Immature natural killer cell (primary cell): ENCODE results near the gene DNAJB12. TPM values are rescaled to one million over a fixed set of nuclear protein-coding genes. Genes with fewer than 3 reads are reported as not detected.
A peak's percentile ranks its signal among the peaks of the same experiment; 100 is the strongest.

Experiments used
- DNase-seq, 3 donors: peaks; one replicate each; pipeline ENCODE4 v3.0.0; 2022; ENCODE audit warnings: mixed read lengths in 1 of 3
- H3K27ac Mint-ChIP-seq, 6 donors: one replicate each; pipeline ENCODE4 v1.8.0; 2020; ENCODE audit warnings: mixed read lengths in 6 of 6, mild to moderate bottlenecking in 5 of 6, inconsistent platforms in 4 of 6, moderate library complexity in 3 of 6
- H3K27me3 Mint-ChIP-seq, 3 donors: one replicate each; pipeline ENCODE4 v1.8.0; 2020 to 2021; ENCODE audit warnings: low read depth in 3 of 3, mild to moderate bottlenecking in 3 of 3, mixed read lengths in 3 of 3, moderate library complexity in 3 of 3, inconsistent platforms in 1 of 3
- H3K36me3 Mint-ChIP-seq, 3 donors: one replicate each; pipeline ENCODE4 v1.8.0; 2020; ENCODE audit warnings: mixed read lengths in 3 of 3, inconsistent platforms in 2 of 3, mild to moderate bottlenecking in 2 of 3
- H3K4me1 Mint-ChIP-seq, 2 donors: one replicate each; pipeline ENCODE4 v1.8.0; 2020; ENCODE audit warnings: inconsistent platforms in 2 of 2, mild to moderate bottlenecking in 2 of 2, mixed read lengths in 2 of 2, moderate library complexity in 1 of 2
- H3K4me3 Mint-ChIP-seq, 5 donors: one replicate each; pipeline ENCODE4 v1.8.0; 2020; ENCODE audit warnings: mild to moderate bottlenecking in 5 of 5, mixed read lengths in 5 of 5, inconsistent platforms in 3 of 5, moderate library complexity in 3 of 5
- H3K9me3 Mint-ChIP-seq, 6 donors: one replicate each; pipeline ENCODE4 v1.8.0; 2020; ENCODE audit warnings: mild to moderate bottlenecking in 6 of 6, mixed read lengths in 6 of 6, inconsistent platforms in 4 of 6, moderate library complexity in 3 of 6
- polyA plus RNA-seq, 3 donors: library from polyadenylated mRNA; unstranded; fragments of 300-500 nt; fragmentation: Illumina TruSeq; gene quantifications; one replicate each; pipeline ENCODE4 v1.2.3, GENCODE V29; 2021

The DNAJB12 gene
- polyA plus RNA-seq, 3 donors from 2014 or later = 12.2 to 32.0 (median 12.4) TPM

- Mint-ChIP-seq H3K36me3 (peaks cover 9 to 27% (median 24%) of the 10 kb centered on the region in 3 donors), H3K9me3 (no peaks in the 10 kb centered on the region), H3K27ac (peak overlapping the region; percentile 82 to 93 (median 88)), H3K4me3 (peak overlapping the region; percentile 64 to 78 (median 71)), H3K4me1 (peaks cover 27 to 29% of the 10 kb centered on the region in 2 donors), H3K27me3 (peaks cover 9 to 18% (median 16%) of the 10 kb centered on the region in 3 donors)
- peak; percentile 87 to 90 (median 88) for DNase-seq
Measured at GRCh38 chr10:72370201-72370722, 15.5 kb upstream of the DNAJB12 start.

DNA sequence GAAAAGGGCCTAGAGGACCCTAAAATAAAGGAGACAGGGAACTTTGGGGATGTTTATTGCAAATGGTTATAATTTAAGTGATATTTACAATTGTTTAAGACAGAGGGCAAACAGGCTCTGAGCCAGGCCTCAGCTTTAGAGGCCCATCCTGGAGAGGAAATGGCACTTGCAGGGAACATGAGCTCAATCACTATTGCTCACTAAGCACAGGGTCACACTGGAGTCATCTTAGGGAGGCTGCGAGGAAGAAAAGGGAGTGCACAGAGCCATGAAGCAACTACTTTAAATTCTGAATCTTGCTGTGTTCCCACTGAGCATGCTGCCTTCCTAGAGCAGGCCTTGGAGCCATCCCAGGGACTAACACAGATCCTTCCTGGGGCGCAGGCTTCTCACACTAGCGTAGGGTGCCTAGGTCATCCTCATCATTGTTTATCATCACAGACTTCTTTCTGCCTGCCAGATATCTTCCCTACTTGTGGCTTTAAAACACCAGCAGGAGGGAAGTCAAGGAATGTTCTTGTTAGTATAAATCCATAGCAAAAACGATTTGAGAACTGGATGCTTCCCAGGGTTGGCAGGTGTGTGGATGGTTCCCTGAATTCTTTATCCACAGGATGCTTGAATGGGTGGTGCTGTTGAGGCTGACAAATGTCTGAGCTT, 12.7 kb upstream of the DNAJB12 start:
- Mint-ChIP-seq H3K9me3 (no peaks in the 10 kb centered on the region), H3K36me3 (peaks cover 9 to 22% (median 10%) of the 10 kb centered on the region in 3 donors), H3K4me1 (peaks cover 37 to 42% of the 10 kb centered on the region in 2 donors), H3K27me3 (peaks cover 12 to 21% (median 16%) of the 10 kb centered on the region in 3 donors), H3K27ac (no peak overlapping the region), H3K4me3 (no peak overlapping the region)
- no peak for DNase-seq

- no peak for DNase-seq
- Mint-ChIP-seq H3K27ac (no peak overlapping the region), H3K4me3 (peak overlapping the region in 1 of 5 donors; percentile 44), H3K36me3 (peaks cover 9 to 22% (median 10%) of the 10 kb centered on the region in 3 donors), H3K9me3 (no peaks in the 10 kb centered on the region), H3K4me1 (peaks cover 32 to 37% of the 10 kb centered on the region in 2 donors), H3K27me3 (peaks cover 7 to 23% (median 13%) of the 10 kb centered on the region in 3 donors)
Measured at GRCh38 chr10:72365106-72365895, 10.6 kb upstream of the DNAJB12 start.

- Mint-ChIP-seq H3K4me3 (peak overlapping the region in 3 of 5 donors; percentile 39 to 63 (median 50)), H3K4me1 (peaks cover 22 to 27% of the 10 kb centered on the region in 2 donors), H3K9me3 (no peaks in the 10 kb centered on the region), H3K27me3 (peaks cover 3 to 17% (median 8%) of the 10 kb centered on the region in 3 donors), H3K27ac (peak overlapping the region in 4 of 6 donors; percentile 5 to 78 (median 49)), H3K36me3 (peaks cover 9 to 22% (median 10%) of the 10 kb centered on the region in 3 donors)
- DNase-seq = peak; percentile 81 to 85 (median 82)
Measured at GRCh38 chr10:72364239-72364777, 9.6 kb upstream of the DNAJB12 start.

DNA sequence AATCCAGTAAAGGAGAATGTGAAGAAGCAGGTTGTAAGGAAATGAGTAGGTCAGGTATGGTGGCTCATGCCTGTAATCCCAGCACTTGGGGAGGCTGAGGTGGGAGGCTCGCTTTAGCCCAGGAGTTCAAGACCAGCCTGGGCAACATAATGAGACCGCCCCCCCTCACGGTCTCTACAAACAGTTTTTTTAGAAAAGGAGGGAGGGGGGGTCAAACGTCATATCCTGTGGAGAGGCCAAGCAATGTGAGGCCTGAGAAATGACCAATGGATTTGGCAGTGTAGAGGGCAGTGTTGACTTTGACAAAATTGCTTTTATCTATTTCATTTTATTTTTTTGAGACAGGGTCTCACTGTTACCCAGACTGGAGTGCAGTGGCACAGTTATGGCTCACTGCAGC, 2.3 kb upstream of the DNAJB12 start:
- Mint-ChIP-seq H3K4me3 (no peak overlapping the region), H3K9me3 (peaks cover 0 to 1% (median 0%) of the 10 kb centered on the region in 6 donors), H3K36me3 (peaks cover 0 to 5% (median 5%) of the 10 kb centered on the region in 3 donors), H3K27me3 (peaks cover 5 to 18% (median 9%) of the 10 kb centered on the region in 3 donors), H3K4me1 (peaks cover 32 to 39% of the 10 kb centered on the region in 2 donors), H3K27ac (peak overlapping the region in 2 of 6 donors; percentile 26 to 58)
- DNase-seq = no peak

- peak overlapping the region in 5 of 6 donors; percentile 9 to 70 (median 15) for H3K27ac Mint-ChIP-seq
- H3K27me3 Mint-ChIP-seq = peaks cover 7 to 14% (median 9%) of the 10 kb centered on the region in 3 donors
- H3K4me3 Mint-ChIP-seq = peak overlapping the region; percentile 45 to 97 (median 64)
- H3K4me1 Mint-ChIP-seq = peaks cover 39 to 48% of the 10 kb centered on the region in 2 donors
- peaks cover 0 to 7% (median 5%) of the 10 kb centered on the region in 3 donors for H3K36me3 Mint-ChIP-seq
- peaks cover 0 to 1% (median 0%) of the 10 kb centered on the region in 6 donors for H3K9me3 Mint-ChIP-seq
- no peak for DNase-seq
Measured at GRCh38 chr10:72356115-72356514, 1.4 kb upstream of the DNAJB12 start.

GRCh38 chr10:72355214-72355555, 466 bp upstream of the DNAJB12 start:
- Mint-ChIP-seq H3K36me3 (peaks cover 4 to 11% (median 7%) of the 10 kb centered on the region in 3 donors), H3K9me3 (peaks cover 0 to 1% (median 0%) of the 10 kb centered on the region in 6 donors), H3K4me3 (peak overlapping the region; percentile 94 to 98 (median 95)), H3K27me3 (peaks cover 7 to 16% (median 9%) of the 10 kb centered on the region in 3 donors), H3K4me1 (peaks cover 42 to 56% of the 10 kb centered on the region in 2 donors), H3K27ac (peak overlapping the region; percentile 90 to 97 (median 95))
- DNase-seq = no peak

- Mint-ChIP-seq H3K36me3 (peaks cover 7 to 14% (median 14%) of the 10 kb centered on the region in 3 donors), H3K4me3 (peak overlapping the region; percentile 94 to 98 (median 95)), H3K27ac (peak overlapping the region; percentile 90 to 97 (median 95)), H3K9me3 (peaks cover 0 to 1% (median 0%) of the 10 kb centered on the region in 6 donors), H3K4me1 (peaks cover 45 to 66% of the 10 kb centered on the region in 2 donors), H3K27me3 (peaks cover 7 to 16% (median 12%) of the 10 kb centered on the region in 3 donors)
- DNase-seq = no peak
Measured at GRCh38 chr10:72353965-72354355, 759 bp downstream of the DNAJB12 start.

DNA sequence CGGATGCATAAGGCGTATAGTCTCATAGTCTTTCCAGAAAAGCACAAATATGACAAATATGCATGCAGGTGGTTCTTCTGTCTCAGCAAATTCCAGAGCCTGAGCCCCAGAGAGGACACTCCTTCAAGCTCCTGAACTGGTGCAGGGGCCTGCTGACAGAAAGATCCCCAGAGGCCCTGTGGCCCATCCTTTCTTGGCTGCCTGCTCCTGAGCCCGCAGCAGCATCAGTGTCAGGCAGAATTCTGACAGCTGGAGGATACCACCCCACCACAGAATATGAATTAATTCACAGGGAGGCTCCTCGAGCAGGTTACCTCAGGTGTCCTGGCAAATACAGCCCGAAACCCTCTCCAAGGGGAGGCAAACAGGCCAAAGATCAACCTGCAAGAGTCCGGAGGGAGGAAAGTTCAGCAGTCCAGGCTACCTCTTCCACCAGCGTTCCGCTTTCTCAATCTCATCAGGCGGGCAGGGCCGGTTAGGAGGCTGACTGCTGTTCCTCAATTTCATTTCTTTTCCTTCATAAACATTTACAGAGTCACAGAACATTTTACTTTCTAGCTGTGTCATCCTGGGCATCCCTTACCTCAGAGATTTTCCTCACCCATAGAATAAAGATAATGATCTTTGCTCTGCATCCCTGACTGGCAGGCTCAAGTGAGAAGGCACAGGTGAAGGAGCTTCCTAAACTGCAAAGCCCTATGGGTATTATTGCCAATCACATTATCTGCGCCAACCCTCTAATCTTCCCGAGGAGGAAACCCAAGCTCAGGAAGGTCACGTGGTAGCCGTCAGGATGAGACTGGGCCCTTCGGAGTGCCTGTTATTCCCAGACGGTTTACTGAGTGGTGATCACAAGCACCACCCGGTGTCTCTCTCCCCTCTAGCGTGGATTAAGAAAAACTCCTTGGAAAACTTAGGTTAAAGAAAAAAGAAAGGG, 1.4 kb downstream of the DNAJB12 start:
- Mint-ChIP-seq H3K27ac (peak overlapping the region; percentile 90 to 97 (median 95)), H3K9me3 (peaks cover 0 to 1% (median 0%) of the 10 kb centered on the region in 6 donors), H3K4me3 (peak overlapping the region; percentile 94 to 98 (median 95)), H3K27me3 (peaks cover 7 to 16% (median 13%) of the 10 kb centered on the region in 3 donors), H3K36me3 (peaks cover 7 to 19% (median 14%) of the 10 kb centered on the region in 3 donors), H3K4me1 (peaks cover 47 to 70% of the 10 kb centered on the region in 2 donors)
- DNase-seq = no peak

DNA sequence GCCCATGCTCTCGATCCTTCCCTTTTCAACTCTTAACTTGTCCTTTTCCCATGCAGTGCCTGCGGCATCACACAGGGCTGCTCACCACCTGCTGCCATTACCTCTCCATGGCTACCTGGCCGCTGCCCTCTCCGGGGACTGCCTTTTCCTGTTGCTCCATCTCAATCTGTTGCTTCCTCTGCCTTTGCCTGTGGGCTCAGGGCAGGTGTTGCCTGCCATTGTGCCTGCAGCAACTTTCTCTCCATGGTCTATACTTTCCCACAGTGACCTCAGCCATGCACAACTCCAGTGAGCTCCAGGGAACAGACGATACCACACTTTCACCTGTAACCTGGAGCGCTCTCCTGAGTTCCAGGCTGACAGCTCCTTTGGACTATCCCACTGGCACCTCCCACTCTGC, 3.2 kb downstream of the DNAJB12 start:
- H3K36me3 Mint-ChIP-seq = peaks cover 7 to 19% (median 14%) of the 10 kb centered on the region in 3 donors
- peak overlapping the region in 1 of 5 donors; percentile 44 for H3K4me3 Mint-ChIP-seq
- peak overlapping the region in 3 of 6 donors; percentile 11 to 60 (median 44) for H3K27ac Mint-ChIP-seq
- H3K9me3 Mint-ChIP-seq = peaks cover 0 to 1% (median 0%) of the 10 kb centered on the region in 6 donors
- H3K4me1 Mint-ChIP-seq = peaks cover 47 to 70% of the 10 kb centered on the region in 2 donors
- DNase-seq = no peak
- peaks cover 7 to 14% (median 13%) of the 10 kb centered on the region in 3 donors for H3K27me3 Mint-ChIP-seq

DNA sequence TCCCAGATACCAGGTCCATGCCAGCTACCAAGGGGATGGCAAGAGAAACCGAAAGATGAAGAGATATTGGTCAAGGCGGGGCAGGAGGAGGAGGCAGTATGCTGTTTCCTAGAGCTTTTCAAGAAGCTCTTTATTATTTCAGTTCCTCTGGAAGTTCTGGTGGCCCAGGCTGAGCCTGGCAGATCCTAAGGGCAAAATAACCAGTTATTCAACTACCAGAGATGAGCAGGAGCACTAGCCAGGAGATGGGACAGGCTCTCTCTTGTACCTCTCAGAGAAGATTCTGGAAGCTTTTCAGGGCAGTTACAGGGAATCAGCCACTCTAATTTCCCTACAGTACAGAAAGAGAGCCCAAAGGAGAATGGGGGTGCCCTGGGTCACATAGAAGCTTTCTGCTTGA, 5.3 kb downstream of the DNAJB12 start:
- H3K9me3 Mint-ChIP-seq = no peaks in the 10 kb centered on the region
- H3K27ac Mint-ChIP-seq = peak overlapping the region in 1 of 6 donors; percentile 44
- DNase-seq = no peak
- H3K36me3 Mint-ChIP-seq = peaks cover 7 to 19% (median 14%) of the 10 kb centered on the region in 3 donors
- peaks cover 43 to 63% of the 10 kb centered on the region in 2 donors for H3K4me1 Mint-ChIP-seq
- peaks cover 5 to 7% (median 6%) of the 10 kb centered on the region in 3 donors for H3K27me3 Mint-ChIP-seq
- H3K4me3 Mint-ChIP-seq = no peak overlapping the region

DNA sequence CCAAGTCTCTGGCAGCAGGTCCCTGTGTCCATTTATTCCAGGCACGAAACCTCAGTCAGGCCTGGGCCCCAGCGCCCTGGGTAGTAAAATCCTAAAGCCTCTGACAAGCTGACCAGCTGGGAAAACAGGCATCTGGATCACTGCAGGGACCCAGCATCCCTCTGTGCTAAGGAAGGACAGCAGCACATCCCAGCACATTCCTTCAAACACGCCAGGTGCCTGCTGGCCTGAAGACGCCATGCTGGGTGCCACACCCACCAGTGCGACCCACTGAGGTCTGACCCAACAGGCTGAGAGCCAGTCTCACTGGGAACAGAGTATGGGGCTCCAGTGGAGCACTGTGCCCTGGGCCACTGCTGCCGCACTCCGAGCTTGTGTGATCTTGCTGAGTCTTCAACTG, 6.4 kb downstream of the DNAJB12 start:
- Mint-ChIP-seq H3K27me3 (peaks cover 3 to 5% (median 3%) of the 10 kb centered on the region in 3 donors), H3K4me1 (peaks cover 35 to 52% of the 10 kb centered on the region in 2 donors), H3K9me3 (no peaks in the 10 kb centered on the region), H3K4me3 (no peak overlapping the region), H3K36me3 (peaks cover 7 to 25% (median 14%) of the 10 kb centered on the region in 3 donors), H3K27ac (no peak overlapping the region)
- DNase-seq = no peak
